ENCODE measurements around the gene IL31RA.
"Not testable (repeated sequence)": the region's sequence is repeated elsewhere in the genome, so short reads cannot be mapped to it uniquely, and the experiment has no call there.

Gene IL31RA

GRCh38 chr5:55850839-55851674 lies at the start of gene IL31RA:
Gene IL31RA (plus strand): TSS chr5:55851357. CDS start chr5:55851571, 214 bp downstream.
- DNase-seq (ENCODE audit: low spot score): peak; percentile 65

DNA sequence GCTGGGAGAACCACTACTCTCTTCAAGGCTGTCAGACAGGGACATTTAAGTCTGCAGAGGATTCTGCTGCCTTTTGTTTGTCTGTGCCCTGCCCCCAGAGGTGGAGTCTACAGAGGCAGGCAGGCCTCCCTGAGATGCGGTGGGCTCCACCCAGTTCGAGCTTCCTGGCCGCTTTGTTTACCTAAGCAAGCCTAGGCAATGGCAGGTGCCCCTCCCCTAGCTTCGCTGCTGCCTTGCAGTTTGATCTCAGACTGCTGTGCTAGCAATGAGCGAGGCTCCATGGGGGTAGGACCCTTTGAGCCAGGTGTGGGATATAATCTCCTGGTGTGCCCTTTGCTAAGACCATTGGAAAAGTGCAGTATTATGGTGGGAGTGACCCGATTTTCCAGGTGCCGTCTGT lies 42.3 kb upstream of the IL31RA start:
- DNase-seq (ENCODE audit: low spot score): not testable (repeated sequence)

DNA sequence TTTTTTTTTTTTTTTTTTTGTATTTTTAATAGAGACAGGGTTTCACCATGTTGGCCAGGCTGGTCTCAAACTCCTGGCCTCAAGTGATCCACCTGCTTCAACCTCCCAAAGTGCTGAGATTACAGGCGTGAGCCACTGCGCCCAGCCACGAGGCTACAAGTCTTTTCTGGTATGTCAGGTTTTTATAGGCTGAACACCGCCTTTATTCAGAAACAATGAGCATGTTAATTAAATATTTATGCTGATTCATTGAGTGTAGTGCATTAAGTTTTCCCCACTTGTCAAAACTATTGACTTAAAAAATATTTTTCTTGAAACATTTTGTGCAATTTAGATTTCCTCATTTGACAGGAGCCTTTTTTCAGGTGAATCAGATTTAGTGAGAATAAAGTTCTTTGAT lies 35.2 kb upstream of the IL31RA start:
- not testable (repeated sequence) for DNase-seq (ENCODE audit: low spot score)

DNA sequence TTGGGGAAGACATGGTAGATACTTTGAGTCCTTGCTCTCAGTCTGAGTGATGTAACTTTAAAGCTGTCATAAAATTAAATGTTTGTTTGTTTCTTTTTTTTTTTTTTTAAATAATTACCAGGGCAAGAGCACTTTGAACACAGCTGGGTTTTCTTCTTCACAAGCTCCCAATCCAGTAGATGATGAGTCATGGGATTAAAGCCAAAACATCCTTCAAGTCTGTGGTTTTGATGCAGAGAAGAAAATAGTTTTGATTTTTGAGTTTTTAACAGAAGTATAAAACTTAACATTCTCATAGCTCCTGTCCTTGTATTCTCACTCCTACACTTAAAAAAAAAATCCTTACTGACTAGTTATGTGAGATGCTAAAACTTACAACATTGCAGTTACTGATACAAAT lies 34.8 kb upstream of the IL31RA start:
- DNase-seq (ENCODE audit: low spot score): peak; percentile 8

DNA sequence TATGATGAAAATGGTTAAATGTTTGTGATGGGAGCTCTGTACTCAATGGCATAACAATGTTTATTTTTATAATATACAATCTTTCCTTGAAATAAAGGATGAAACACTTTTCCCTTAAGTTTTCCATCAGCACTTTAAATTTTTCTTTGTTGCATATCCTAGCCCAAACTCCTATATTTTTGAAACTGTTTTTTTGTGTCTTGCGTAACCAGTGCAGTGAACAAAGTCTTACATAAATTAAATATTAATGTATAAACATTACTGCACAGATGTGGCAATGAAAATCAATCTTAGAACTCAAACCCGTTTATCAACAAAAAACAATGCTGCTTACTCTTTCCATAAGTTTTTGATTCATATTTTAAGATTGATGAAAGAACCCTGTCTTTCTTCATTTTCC lies 34.1 kb upstream of the IL31RA start:
- no peak for DNase-seq (ENCODE audit: low spot score)

GRCh38 chr5:55820488-55820887 lies 30.7 kb upstream of the IL31RA start:
- no peak for DNase-seq (ENCODE audit: low spot score)

GRCh38 chr5:55821731-55822512 lies 29.2 kb upstream of the IL31RA start:
- no peak for DNase-seq (ENCODE audit: low spot score)

GRCh38 chr5:55823151-55823796 lies 27.9 kb upstream of the IL31RA start:
- DNase-seq (ENCODE audit: low spot score): no peak

DNA sequence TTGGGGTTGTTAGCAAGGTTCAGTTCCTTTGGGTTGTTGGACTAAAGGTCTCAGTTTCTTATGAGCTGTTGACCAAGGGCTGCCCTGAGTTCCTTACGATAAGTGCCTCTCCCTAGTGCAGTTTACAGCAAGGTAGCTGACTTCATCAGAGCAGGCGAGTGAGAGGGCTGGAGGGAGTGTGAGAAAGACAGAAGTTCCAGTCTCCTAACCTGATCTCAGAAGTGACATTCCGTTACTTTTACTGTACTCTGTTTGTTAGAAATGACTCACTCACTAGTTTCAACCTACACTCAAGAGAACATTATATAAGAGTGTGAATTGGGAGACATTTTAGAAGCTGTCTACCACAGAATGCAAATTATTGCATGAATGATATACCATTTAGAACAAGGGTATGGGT lies 21.2 kb upstream of the IL31RA start:
- DNase-seq (ENCODE audit: low spot score): no peak

- no peak for DNase-seq (ENCODE audit: low spot score)
Observed at GRCh38 chr5:55832446-55832845, 18.7 kb upstream of the IL31RA start.

DNA sequence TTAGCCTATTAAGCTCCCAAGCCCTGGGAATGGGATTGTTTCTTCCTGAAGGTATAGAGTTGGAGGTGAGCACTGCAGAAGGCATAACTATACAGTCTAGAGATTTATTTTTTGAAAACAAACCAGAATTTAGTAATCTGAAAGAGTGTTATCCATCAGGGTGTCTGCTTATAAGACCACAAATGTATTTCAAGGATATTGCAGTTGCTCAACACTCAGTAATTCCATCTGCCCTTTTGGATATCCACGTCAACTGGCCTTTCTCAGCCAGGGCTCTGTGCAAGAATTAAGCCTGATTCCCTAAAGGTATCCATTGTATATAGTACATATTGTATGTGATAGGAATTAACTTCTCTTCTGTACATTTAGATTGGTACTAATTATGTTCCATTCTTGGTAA lies 15.0 kb upstream of the IL31RA start:
- no peak for DNase-seq (ENCODE audit: low spot score)

DNA sequence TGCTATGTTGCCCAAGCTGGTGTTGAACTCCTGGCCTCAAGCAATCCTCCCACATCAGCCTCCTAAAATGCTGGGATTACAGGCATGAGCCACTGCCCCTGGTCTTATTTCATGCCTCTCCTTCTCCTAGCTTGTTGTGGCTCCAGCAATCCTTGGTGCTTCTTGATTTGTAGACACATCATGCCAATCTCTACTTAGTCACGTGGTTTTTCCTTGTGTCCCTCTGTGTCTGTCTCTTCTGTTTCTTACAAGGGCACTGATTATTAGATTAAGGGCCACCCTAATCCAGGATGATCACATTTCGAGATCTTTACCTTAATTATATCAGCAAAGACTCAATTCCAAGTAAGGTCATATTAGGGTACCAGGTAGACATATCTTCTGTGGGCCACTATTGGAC lies 9.2 kb upstream of the IL31RA start:
- no peak for DNase-seq (ENCODE audit: low spot score)

- DNase-seq (ENCODE audit: low spot score): no peak
Observed at GRCh38 chr5:55847837-55848236, 3.3 kb upstream of the IL31RA start.

DNA sequence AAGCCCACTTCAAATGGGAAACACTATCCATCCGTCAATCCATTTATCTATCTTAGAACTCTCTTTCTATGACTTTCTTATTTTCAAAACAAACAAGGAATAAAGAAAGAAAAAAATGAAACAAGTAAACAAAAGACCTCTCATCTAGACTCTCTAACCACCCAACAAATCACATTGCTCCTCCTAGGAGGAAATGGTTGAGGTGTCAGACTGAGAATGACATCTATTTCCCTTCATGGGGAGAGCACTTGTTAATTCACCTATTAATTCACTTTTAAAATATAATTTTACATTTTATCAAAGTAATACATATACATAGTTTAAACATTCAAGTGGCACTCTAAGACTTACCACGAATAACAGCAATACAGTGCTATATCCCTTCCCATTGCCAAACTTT lies 2.4 kb upstream of the IL31RA start:
- no peak for DNase-seq (ENCODE audit: low spot score)

- no peak for DNase-seq (ENCODE audit: low spot score)
Observed at GRCh38 chr5:55851675-55851979, 470 bp downstream of the IL31RA start.

GRCh38 chr5:55852503-55852902 lies 1.3 kb downstream of the IL31RA start:
- no peak for DNase-seq (ENCODE audit: low spot score)

GRCh38 chr5:55853041-55853670 lies 2.0 kb downstream of the IL31RA start:
- DNase-seq (ENCODE audit: low spot score): no peak

- DNase-seq (ENCODE audit: low spot score): no peak
Observed at GRCh38 chr5:55853818-55854217, 2.7 kb downstream of the IL31RA start.

- peak; percentile 64 for DNase-seq (ENCODE audit: low spot score)
Observed at GRCh38 chr5:55855509-55855908, 4.4 kb downstream of the IL31RA start.

DNA sequence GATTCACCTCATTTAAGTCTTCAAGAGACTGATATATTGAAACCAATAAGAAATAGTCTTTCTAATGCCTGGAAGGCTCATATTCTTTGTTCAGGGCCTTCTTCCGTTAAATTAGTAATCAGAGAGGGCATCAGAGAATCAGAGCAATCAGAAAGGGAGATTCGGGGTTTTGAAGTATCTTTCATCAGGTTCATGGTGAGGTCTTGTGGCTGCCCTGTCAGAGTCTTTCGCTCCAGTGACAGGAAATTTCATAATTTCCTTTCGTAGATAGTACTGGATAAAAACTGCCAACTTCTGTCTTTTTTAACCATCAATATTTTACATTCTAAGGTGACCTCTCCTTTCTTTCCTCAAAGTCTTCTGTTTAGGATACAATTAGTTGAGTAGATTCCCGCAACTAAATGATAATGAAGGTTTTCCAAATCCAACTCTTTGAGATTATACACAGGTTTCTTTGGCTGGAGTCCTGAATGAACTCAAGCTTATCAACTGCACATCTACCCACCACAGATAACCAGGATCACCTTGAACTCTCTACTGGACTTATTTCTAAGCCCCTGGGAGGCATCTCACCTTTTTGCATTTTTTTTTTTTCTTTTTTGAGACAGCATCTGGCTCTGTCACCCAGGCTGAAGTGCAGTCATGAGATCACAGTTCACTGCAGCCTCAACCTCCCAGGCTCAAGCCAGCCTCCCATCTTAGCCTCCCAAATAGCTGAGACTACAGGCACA lies 5.5 kb downstream of the IL31RA start:
- no peak for DNase-seq (ENCODE audit: low spot score)

DNA sequence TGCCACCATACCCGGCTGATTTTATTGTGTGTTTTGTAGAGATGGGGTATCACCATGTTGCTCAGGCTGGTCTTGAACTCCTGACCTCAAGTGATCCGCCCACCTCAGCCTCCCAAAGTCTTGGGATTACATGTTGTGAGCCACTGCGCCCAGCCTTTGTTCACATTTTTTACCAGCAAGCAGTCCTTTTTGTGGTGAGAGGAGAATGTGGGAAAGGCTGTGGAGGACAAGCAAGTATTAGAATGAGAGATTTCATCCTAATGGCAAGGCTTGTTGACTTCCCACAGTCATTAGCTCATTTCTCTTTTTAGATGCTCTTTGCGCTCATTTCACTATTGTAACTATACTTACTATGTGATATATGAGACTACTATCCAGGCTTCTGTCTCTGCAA lies 6.1 kb downstream of the IL31RA start:
- DNase-seq (ENCODE audit: low spot score): no peak

DNA sequence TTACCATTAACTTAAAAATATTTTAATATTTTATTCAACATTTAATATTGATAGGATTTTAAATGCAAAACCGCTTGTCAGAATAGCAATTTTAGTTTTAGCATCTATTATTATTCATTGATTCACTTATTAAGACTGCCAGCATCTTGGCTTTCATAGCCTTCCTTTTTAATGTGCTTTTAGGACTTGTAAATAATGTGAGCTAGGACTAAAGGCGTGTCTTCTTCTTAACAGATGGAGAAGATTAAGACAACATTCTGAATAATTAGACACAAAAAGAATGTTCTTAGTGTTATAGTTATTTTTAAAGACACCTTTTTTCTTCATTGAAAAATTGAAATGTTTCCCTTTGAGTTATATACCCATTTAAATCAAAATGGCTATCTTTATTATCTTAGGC lies 6.9 kb downstream of the IL31RA start:
- no peak for DNase-seq (ENCODE audit: low spot score)

Data from SW480 (cell line).